GM23338 (cell line): ENCODE measurements around the gene CHST13. TPM values are rescaled to one million over a fixed set of nuclear protein-coding genes. Genes with fewer than 3 reads are reported as not detected.

Experiments used
- ATAC-seq: fragments of 200-7000 bp; cut with Tn5 transposase; 3 replicates; pipeline ENCODE4 v1.9.1; 2020
- DNase-seq: peaks from one replicate; pipeline ENCODE4 v3.0.0-alpha.2; 2015; ENCODE audit warnings: low spot score
- H2AFZ ChIP-seq: fragments of 200-600 bp; sonication (generic); 2 replicates; pipeline ENCODE4 v1.8.0; 2016; ENCODE audit warnings: antibody characterized with exemption, mild to moderate bottlenecking, moderate library complexity
- H3F3A ChIP-seq: fragments of 200-600 bp; sonication (generic); replicated peaks from 2 replicates; pipeline ENCODE4 v1.8.0; 2017; ENCODE audit warnings: antibody characterized with exemption, mixed run types, low read depth
- H3K27ac ChIP-seq: fragments of 200-600 bp; sonication (generic); 2 replicates; pipeline ENCODE4 v1.6.1; 2016; ENCODE audit warnings: low read depth
- H3K27me3 ChIP-seq: fragments of 200-600 bp; sonication (generic); 2 replicates; pipeline ENCODE4 v1.8.0; 2016; ENCODE audit warnings: mild to moderate bottlenecking, mixed run types, moderate library complexity; ENCODE audit not compliant: insufficient read depth
- H3K36me3 ChIP-seq: fragments of 200-600 bp; sonication (generic); 2 replicates; pipeline ENCODE4 v1.8.0; 2016; ENCODE audit warnings: mild to moderate bottlenecking; ENCODE audit not compliant: insufficient read depth
- H3K4me1 ChIP-seq: fragments of 200-600 bp; sonication (generic); 2 replicates; pipeline ENCODE4 v1.8.0; 2016; ENCODE audit warnings: mild to moderate bottlenecking, moderate library complexity; ENCODE audit not compliant: insufficient read depth
- H3K4me2 ChIP-seq: fragments of 200-600 bp; sonication (generic); 2 replicates; pipeline ENCODE4 v1.7.1; 2017; ENCODE audit warnings: mixed run types
- H3K4me3 ChIP-seq: fragments of 200-600 bp; sonication (generic); 2 replicates; pipeline ENCODE4 v1.6.1; 2016; ENCODE audit warnings: mixed run types
- H3K79me2 ChIP-seq: fragments of 200-600 bp; sonication (generic); replicated peaks from 2 replicates; pipeline ENCODE4 v1.8.0; 2017; ENCODE audit warnings: mild to moderate bottlenecking; ENCODE audit not compliant: insufficient read depth
- H3K9me2 ChIP-seq: fragments of 200-600 bp; sonication (generic); 2 replicates; pipeline ENCODE4 v1.8.0; 2017; ENCODE audit not compliant: insufficient read depth
- H4K20me1 ChIP-seq: fragments of 200-600 bp; sonication (generic); replicated peaks from 2 replicates; pipeline ENCODE4 v1.8.0; 2017; ENCODE audit warnings: mild to moderate bottlenecking; ENCODE audit not compliant: insufficient read depth
- H3K27ac Mint-ChIP-seq: 2 replicates; pipeline ENCODE4 v1.8.0; 2020; ENCODE audit warnings: inconsistent platforms, mild to moderate bottlenecking, moderate library complexity, mixed read lengths
- H3K27me3 Mint-ChIP-seq: 3 replicates; pipeline ENCODE4 v1.8.0; 2022; ENCODE audit warnings: low read depth, mild to moderate bottlenecking, moderate library complexity, mixed read lengths, inconsistent platforms; ENCODE audit not compliant: insufficient read depth, poor library complexity
- H3K36me3 Mint-ChIP-seq: 3 replicates; pipeline ENCODE4 v1.8.0; 2021; ENCODE audit warnings: low read depth, mild to moderate bottlenecking, inconsistent platforms, moderate library complexity, mixed read lengths
- H3K4me1 Mint-ChIP-seq: 3 replicates; pipeline ENCODE4 v1.8.0; 2020; ENCODE audit warnings: mild to moderate bottlenecking, inconsistent platforms, mixed read lengths
- H3K4me3 Mint-ChIP-seq: 3 replicates; pipeline ENCODE4 v1.8.0; 2021; ENCODE audit warnings: moderate library complexity, mild to moderate bottlenecking, inconsistent platforms, mixed read lengths
- H3K9me3 Mint-ChIP-seq: 3 replicates; pipeline ENCODE4 v1.8.0; 2020; ENCODE audit warnings: moderate library complexity, mild to moderate bottlenecking, inconsistent platforms, mixed read lengths
- EZH2 ChIP-seq: fragments of 200-600 bp; sonication (generic); IDR thresholded peaks from one replicate; pipeline ENCODE4 v1.8.0; 2017; ENCODE audit warnings: antibody characterized with exemption, mild to moderate bottlenecking, low read depth; ENCODE audit not compliant: unreplicated experiment
- JUNB ChIP-seq: IDR thresholded peaks from one replicate; pipeline ENCODE4 v1.6.1; 2016; ENCODE audit warnings: antibody characterized with exemption; ENCODE audit not compliant: unreplicated experiment
- NANOG ChIP-seq: IDR thresholded peaks from 2 replicates; pipeline ENCODE4 v1.6.1; 2016; ENCODE audit warnings: antibody characterized with exemption, borderline replicate concordance
- STAT1 ChIP-seq: IDR thresholded peaks from one replicate; pipeline ENCODE4 v1.6.1; 2016; ENCODE audit warnings: antibody characterized with exemption; ENCODE audit not compliant: unreplicated experiment
- ZNF114 ChIP-seq: fragments of 250-450 bp; sonication (Bioruptor Pico); IDR thresholded peaks from 2 replicates; pipeline ENCODE4 v1.5.0; 2020; ENCODE audit warnings: mild to moderate bottlenecking, moderate library complexity
- ZNF331 ChIP-seq: fragments of 250-450 bp; sonication (Bioruptor Pico); IDR thresholded peaks from 2 replicates; pipeline ENCODE4 v1.5.0; 2020; ENCODE audit warnings: low read depth, mild to moderate bottlenecking, moderate library complexity
- polyA plus RNA-seq: library from polyadenylated mRNA; unstranded; fragments of >200 nt; fragmentation: Nextera tagmentation; extraction: Ambion mirVana; gene quantifications from 2 replicates; pipeline ENCODE4 v1.2.1, GENCODE V29; 2016
- total RNA-seq: library from RNA; depleted of rRNA; stranded (reverse); fragments of >200 nt; shearing (Covaris generic); gene quantifications from 2 replicates; pipeline ENCODE4 v1.2.3, GENCODE V29; 2014
- TF ChIP-seq, protein P1 (sequence below): IDR thresholded peaks from 2 replicates; pipeline ENCODE4 v1.6.1; 2016; ENCODE audit warnings: antibody characterized with exemption
- TF ChIP-seq, protein P2 (sequence below), 2 experiments: fragments of 200-600 bp in 1 of 2; sonication (generic) in 1 of 2; conservative IDR thresholded peaks; 2 replicates each; pipeline versions ENCODE4 v1.5.1 to v1.6.1; 2016 to 2017; ENCODE audit warnings: antibody characterized with exemption in 2 of 2, low read depth in 2 of 2, mild to moderate bottlenecking in 2 of 2, moderate library complexity in 1 of 2

The CHST13 gene
- total and polyA plus RNA-seq, 2 experiments from 2014 or later: 3.7 to 8.4 TPM

DNA sequence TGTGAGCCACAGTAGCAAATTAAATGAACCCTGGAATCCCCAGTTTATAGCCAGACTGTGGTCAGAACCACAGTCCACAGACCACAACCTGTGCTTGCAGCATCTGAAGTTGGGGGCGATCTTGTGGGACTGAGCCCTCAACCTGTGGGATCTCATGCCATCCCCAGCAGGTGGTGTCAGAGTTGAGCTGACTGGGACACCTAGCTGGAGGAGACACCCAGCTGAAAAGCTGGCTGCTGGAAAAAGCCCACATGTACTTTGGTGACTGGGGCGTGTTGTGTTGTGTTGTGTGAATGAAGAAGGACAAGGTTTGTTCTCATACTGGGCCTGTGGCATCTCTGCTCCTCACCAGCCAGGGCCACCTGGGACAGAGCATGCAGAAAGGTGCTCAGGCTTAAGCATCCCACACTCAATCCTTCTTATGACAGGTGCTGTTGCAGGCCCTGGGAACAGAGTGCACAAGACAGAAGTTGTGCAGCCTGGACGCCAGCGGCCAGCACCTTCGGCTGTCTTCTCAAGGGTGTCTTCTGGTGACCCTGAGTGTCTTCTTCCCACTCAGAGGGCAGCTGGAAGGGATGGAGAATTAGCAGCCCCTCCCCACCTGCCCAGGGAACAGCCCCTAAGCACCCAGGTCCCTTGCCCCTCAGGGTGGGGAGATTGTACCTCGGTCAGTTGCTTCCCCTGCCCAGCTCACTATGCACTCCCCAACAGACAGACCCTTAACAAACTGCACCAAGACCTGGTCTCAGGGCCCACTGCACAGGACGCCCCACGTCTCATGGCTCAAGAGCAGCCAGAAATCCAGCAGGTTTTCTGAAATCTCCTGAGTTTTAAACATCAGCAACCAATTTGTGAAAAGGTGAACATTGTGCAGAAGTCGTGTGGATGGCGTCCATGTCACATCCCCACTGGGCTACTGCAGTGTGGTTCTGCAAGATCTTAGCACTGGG, 4.2 kb upstream of the CHST13 start:
- no peak for ATAC-seq
- no peaks in the 10 kb centered on the region for H3K36me3 ChIP-seq
- H3K36me3 Mint-ChIP-seq: no peaks in the 10 kb centered on the region
- DNase-seq: no peak
- no peak overlapping the region for H3K4me3 ChIP-seq
- no peak overlapping the region for H3K27ac ChIP-seq
- H3K9me2 ChIP-seq: no peaks in the 10 kb centered on the region
- H3K27me3 ChIP-seq: peaks cover 14% of the 10 kb centered on the region
- TF ChIP-seq ZNF114 (CRISPR knock-in tag): no peak
- no peak for TF ChIP-seq NANOG
- TF ChIP-seq, protein P1, sequence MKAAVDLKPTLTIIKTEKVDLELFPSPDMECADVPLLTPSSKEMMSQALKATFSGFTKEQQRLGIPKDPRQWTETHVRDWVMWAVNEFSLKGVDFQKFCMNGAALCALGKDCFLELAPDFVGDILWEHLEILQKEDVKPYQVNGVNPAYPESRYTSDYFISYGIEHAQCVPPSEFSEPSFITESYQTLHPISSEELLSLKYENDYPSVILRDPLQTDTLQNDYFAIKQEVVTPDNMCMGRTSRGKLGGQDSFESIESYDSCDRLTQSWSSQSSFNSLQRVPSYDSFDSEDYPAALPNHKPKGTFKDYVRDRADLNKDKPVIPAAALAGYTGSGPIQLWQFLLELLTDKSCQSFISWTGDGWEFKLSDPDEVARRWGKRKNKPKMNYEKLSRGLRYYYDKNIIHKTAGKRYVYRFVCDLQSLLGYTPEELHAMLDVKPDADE: no peak
- H3F3A ChIP-seq: no peaks in the 10 kb centered on the region
- no peaks in the 10 kb centered on the region for H3K79me2 ChIP-seq
- H3K27ac Mint-ChIP-seq: no peak overlapping the region
- H3K27me3 Mint-ChIP-seq: peaks cover 11% of the 10 kb centered on the region
- H3K4me1 ChIP-seq: 0 out of 2 replicates have a peak, but pooled peaks cover 4% of the 10 kb centered on the region
- no peaks in the 10 kb centered on the region for H4K20me1 ChIP-seq
- no peak overlapping the region for H3K4me2 ChIP-seq
- no peak overlapping the region for H3K4me3 Mint-ChIP-seq
- no peak overlapping the region for H2AFZ ChIP-seq
- H3K9me3 Mint-ChIP-seq: no peaks in the 10 kb centered on the region
- peaks cover 5% of the 10 kb centered on the region; the same call in 2 of the 3 replicates for H3K4me1 Mint-ChIP-seq

DNA sequence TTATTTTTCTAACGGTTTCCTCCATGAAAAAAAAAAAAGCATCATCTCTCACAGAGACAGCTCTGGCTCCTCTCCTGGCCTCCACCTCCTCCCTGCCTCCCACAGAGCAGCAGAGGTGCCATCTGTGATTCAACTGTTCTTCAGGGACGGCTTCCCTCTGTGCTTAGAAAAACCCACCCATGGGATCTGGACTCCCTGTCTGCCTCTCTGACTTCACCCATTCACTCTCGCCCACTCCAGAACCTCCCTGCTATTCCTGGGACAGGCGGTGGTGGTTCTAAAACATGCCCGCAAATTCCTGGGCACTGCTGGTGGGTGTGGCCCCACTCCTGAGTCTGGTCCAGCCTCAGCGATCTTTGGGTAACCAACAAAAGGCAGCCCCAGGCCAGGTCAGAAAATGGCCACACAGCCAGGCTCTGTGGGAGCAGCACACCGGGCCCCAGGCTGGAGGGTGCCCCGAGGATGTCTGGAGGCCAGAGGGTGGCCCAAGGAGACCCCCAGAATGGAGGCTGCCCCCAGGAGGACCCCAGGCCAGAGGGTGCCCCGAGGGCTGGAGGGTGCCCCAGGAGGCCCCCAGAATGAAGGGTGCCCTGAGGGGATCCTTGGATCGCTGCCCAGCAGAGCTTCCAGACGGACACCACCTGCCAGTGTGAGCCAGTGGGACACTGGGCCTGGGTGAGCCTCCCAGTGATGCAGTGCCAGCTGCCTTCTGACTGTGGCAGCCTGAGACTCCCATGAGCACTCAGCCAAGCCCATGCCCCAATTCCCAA, 2.6 kb upstream of the CHST13 start:
- peaks cover 16% of the 10 kb centered on the region for H3K27me3 ChIP-seq
- H3K4me3 Mint-ChIP-seq: no peak overlapping the region
- 0 out of 2 replicates have a peak, but pooled peaks cover 4% of the 10 kb centered on the region for H3K4me1 ChIP-seq
- TF ChIP-seq STAT1 (no peak), EZH2 (no peak), ZNF114 (CRISPR knock-in tag) (no peak), JUNB (no peak)
- H3F3A ChIP-seq: no peaks in the 10 kb centered on the region
- no peaks in the 10 kb centered on the region for H3K36me3 ChIP-seq
- H4K20me1 ChIP-seq: no peaks in the 10 kb centered on the region
- H3K4me3 ChIP-seq: no peak overlapping the region
- H3K9me2 ChIP-seq: no peaks in the 10 kb centered on the region
- no peak overlapping the region for H3K27ac Mint-ChIP-seq
- peaks cover 7% of the 10 kb centered on the region; the same call in 2 of the 3 replicates for H3K4me1 Mint-ChIP-seq
- H3K36me3 Mint-ChIP-seq: no peaks in the 10 kb centered on the region
- no peak overlapping the region for H3K27ac ChIP-seq
- H3K4me2 ChIP-seq: no peak overlapping the region
- H3K27me3 Mint-ChIP-seq: peaks cover 13% of the 10 kb centered on the region
- DNase-seq (no peak), ATAC-seq (no peak)
- H3K9me3 Mint-ChIP-seq: no peaks in the 10 kb centered on the region
- no peak overlapping the region for H2AFZ ChIP-seq
- H3K79me2 ChIP-seq: no peaks in the 10 kb centered on the region

DNA sequence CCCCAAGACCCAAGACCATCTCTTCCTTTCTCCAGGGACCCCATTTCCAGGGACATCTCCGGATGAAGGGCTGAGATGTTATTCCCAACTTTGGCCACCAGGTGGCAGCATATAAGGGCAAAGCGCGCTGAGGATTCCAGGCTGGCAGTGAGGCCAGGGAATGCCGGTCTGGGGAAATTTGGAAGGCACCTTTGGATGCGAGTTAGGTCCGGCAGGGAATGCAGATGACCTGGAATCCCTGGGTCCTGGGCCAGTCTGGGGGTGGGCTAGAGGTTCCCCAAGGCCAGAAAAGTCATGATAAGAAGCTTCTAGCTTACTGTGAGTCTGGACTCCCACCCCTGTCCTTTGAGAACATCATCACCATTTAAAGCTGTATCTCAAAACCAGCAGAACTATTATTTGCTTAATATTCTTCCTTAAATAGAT, 1.6 kb upstream of the CHST13 start:
- Mint-ChIP-seq H3K36me3 (no peaks in the 10 kb centered on the region), H3K4me1 (peaks cover 7% of the 10 kb centered on the region; the same call in 2 of the 3 replicates), H3K27me3 (peaks cover 11% of the 10 kb centered on the region), H3K4me3 (no peak overlapping the region), H3K27ac (no peak overlapping the region), H3K9me3 (no peaks in the 10 kb centered on the region)
- Histone ChIP-seq H3K27ac (no peak overlapping the region), H3K9me2 (no peaks in the 10 kb centered on the region), H3K4me2 (no peak overlapping the region), H3K4me3 (no peak overlapping the region), H2AFZ (no peak overlapping the region), H3K36me3 (no peaks in the 10 kb centered on the region), H3K27me3 (peaks cover 16% of the 10 kb centered on the region), H3F3A (no peaks in the 10 kb centered on the region), H3K79me2 (no peaks in the 10 kb centered on the region), H4K20me1 (no peaks in the 10 kb centered on the region), H3K4me1 (0 out of 2 replicates have a peak, but pooled peaks cover 4% of the 10 kb centered on the region)
- peak; percentile 20 for ATAC-seq
- no peak for TF ChIP-seq ZNF331 (CRISPR knock-in tag)
- TF ChIP-seq NANOG: no peak
- TF ChIP-seq, protein P2, sequence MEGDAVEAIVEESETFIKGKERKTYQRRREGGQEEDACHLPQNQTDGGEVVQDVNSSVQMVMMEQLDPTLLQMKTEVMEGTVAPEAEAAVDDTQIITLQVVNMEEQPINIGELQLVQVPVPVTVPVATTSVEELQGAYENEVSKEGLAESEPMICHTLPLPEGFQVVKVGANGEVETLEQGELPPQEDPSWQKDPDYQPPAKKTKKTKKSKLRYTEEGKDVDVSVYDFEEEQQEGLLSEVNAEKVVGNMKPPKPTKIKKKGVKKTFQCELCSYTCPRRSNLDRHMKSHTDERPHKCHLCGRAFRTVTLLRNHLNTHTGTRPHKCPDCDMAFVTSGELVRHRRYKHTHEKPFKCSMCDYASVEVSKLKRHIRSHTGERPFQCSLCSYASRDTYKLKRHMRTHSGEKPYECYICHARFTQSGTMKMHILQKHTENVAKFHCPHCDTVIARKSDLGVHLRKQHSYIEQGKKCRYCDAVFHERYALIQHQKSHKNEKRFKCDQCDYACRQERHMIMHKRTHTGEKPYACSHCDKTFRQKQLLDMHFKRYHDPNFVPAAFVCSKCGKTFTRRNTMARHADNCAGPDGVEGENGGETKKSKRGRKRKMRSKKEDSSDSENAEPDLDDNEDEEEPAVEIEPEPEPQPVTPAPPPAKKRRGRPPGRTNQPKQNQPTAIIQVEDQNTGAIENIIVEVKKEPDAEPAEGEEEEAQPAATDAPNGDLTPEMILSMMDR (conservative IDR thresholded peaks at IDR 0.05; ENCODE audit: low read depth in 2 of 2): peak; percentile 87 to 91
- DNase-seq: peak; percentile 88
